Breast epithelium (tissue), 3 donors: ENCODE measurements around the gene SPSB3.

ENCODE experiments used
- CTCF ChIP-seq, 3 donors: fragments of 450-650 bp; IDR thresholded peaks; one replicate each; pipeline ENCODE4 v1.5.1; 2016 to 2017; ENCODE audit warnings: antibody characterized with exemption in 3 of 3, mild to moderate bottlenecking in 3 of 3, moderate library complexity in 3 of 3
- POLR2A ChIP-seq: fragments of 450-650 bp; IDR thresholded peaks from one replicate; pipeline ENCODE4 v1.6.1; 2016; ENCODE audit warnings: antibody characterized with exemption, mild to moderate bottlenecking, moderate library complexity

- TF ChIP-seq CTCF (IDR thresholded peaks at IDR 0.05): no peak
- TF ChIP-seq POLR2A: no peak
These were observed 46.5 kb upstream of the SPSB3 start for GRCh38 chr16:1828645-1829410.
